Esophagus squamous epithelium (tissue), 4 donors: ENCODE data around the gene NEUROG1.
"Not testable (repeated sequence)": the region's sequence is repeated elsewhere in the genome, so short reads cannot be mapped to it uniquely, and the experiment has no call there.

Experiments
- POLR2A ChIP-seq, 4 donors: fragments of 450-650 bp; IDR thresholded peaks; one replicate each; pipeline ENCODE4 v1.6.1; 2017; ENCODE audit warnings: antibody characterized with exemption in 4 of 4, mild to moderate bottlenecking in 4 of 4, moderate library complexity in 3 of 4
- TF ChIP-seq, protein P1 (sequence below), 6 experiments: fragments of 450-650 bp in 4 of 6; fragments of 200-600 bp in 2 of 6; sonication (generic) in 2 of 6; IDR thresholded peaks; one replicate each; pipeline ENCODE4 v1.5.1; 2016 to 2019; ENCODE audit warnings: antibody characterized with exemption in 6 of 6, mild to moderate bottlenecking in 4 of 6, moderate library complexity in 4 of 6

GRCh38 chr5:135529576-135529975 lies 6.2 kb downstream of the NEUROG1 start:
- TF ChIP-seq, protein P1, sequence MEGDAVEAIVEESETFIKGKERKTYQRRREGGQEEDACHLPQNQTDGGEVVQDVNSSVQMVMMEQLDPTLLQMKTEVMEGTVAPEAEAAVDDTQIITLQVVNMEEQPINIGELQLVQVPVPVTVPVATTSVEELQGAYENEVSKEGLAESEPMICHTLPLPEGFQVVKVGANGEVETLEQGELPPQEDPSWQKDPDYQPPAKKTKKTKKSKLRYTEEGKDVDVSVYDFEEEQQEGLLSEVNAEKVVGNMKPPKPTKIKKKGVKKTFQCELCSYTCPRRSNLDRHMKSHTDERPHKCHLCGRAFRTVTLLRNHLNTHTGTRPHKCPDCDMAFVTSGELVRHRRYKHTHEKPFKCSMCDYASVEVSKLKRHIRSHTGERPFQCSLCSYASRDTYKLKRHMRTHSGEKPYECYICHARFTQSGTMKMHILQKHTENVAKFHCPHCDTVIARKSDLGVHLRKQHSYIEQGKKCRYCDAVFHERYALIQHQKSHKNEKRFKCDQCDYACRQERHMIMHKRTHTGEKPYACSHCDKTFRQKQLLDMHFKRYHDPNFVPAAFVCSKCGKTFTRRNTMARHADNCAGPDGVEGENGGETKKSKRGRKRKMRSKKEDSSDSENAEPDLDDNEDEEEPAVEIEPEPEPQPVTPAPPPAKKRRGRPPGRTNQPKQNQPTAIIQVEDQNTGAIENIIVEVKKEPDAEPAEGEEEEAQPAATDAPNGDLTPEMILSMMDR (IDR thresholded peaks at IDR 0.05), result not testable (repeated sequence)
- TF ChIP-seq POLR2A (IDR thresholded peaks at IDR 0.05), result not testable (repeated sequence)
